Renal pelvis (tissue), 4 donors: ENCODE measurements around the gene GALNT16. TPM values are rescaled to one million over a fixed set of nuclear protein-coding genes. Genes with fewer than 3 reads are reported as not detected.
"Not testable (repeated sequence)": the region's sequence is repeated elsewhere in the genome, so short reads cannot be mapped to it uniquely, and the experiment has no call there.

ENCODE experiments used
- DNase-seq: peaks from one replicate; pipeline ENCODE4 v3.0.0-alpha.2; 2013
- polyA plus RNA-seq, 3 donors: library from polyadenylated mRNA; unstranded; fragments of 120-200 nt; gene quantifications; one replicate each; pipeline ENCODE4 v1.2.1, GENCODE V29; 2013; ENCODE audit not compliant: insufficient read length in 3 of 3

The GALNT16 gene
- polyA plus RNA-seq, 3 donors, result 4.6 to 5.1 (median 5.1) TPM

DNA sequence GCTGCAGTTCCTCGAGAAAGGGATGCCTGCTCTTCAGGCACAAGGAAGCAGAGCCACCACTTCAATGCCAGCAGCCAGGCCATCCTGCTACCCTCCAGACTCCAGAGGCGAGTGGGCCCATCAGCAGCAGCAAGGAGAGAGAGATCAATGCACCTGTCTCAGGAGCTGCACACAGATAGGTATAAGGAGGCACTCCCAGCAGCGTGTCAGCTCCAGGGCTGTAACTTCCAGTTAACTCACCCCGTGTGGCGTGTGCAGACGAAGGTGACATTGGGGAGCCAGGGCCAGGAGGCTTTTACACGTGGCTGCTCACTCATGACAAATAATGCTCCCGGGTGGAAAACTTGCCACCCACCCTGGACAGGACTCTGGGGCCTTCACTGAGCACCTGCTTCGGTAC lies 24.2 kb downstream of the GALNT16 start:
- no peak for DNase-seq

DNA sequence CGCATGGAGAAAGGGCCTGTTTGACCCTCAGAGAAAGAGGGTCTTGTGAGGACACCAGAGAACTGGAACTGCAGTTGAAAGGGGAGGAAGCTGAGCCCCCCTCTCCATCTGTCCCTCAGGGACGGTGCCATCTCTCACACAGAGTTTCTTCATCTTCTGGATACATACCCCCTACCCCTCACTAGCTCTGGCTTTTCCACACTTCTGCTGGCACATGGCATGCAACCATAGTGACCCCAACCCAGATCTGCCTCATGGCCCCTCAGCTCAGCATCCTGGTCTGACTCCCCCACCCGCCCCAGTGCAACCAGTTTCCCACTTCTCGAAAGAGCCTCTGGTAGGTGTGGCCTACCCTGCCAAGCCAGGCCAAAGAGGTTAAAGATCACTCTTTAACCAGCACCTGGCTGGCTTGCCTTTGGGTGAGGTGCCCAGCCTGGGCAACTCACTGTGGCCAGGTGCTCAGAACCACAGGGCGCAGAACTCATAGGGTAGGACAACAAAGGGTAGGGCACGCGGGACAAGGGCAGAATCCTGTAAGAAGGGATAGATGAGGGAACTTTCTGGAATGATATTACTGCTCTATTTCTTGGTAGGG lies 25.8 kb downstream of the GALNT16 start:
- no peak for DNase-seq

DNA sequence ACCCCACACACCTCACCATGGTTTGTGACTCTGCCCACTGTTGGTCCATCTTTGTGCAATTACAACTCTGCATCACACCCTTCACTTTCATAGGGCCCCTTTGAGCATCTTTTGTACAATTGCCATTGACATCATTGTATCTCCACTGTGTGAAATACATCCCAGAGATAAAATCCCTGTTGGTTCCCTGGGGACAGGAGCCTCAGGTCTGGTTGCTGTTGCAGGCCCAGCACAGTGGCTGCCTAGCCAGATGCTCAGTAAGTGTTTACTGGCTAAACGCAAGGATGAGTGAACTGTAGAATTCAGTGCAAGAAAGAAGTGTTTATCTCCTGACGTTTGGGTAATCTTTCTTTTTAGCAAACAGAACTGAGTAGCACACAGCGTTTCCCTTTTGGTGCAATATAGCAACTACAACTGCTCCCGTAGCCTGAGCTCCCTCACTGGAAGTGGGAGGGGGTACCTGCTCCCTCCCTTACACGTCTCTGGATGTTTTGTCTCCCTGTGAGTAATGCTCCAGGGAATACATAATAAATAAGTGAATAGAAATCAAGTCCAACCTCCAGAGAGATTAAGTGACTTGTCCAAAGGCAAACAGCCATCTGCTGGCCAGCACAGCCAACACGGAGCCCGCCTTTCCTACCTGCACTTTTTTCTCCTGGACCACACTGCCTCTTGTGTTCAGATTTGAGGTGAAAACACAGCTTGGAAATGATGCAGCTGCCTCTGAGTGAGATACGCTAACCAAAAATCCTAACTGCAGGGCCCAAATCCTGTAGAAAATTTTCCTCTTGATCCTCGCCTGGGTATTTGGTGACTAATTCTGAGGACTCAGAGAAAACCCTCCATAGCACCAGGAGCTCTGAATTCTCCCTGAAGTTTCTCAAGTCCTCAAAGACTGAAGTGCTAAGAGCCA lies 27.4 kb downstream of the GALNT16 start:
- DNase-seq, result peak; percentile 19

DNA sequence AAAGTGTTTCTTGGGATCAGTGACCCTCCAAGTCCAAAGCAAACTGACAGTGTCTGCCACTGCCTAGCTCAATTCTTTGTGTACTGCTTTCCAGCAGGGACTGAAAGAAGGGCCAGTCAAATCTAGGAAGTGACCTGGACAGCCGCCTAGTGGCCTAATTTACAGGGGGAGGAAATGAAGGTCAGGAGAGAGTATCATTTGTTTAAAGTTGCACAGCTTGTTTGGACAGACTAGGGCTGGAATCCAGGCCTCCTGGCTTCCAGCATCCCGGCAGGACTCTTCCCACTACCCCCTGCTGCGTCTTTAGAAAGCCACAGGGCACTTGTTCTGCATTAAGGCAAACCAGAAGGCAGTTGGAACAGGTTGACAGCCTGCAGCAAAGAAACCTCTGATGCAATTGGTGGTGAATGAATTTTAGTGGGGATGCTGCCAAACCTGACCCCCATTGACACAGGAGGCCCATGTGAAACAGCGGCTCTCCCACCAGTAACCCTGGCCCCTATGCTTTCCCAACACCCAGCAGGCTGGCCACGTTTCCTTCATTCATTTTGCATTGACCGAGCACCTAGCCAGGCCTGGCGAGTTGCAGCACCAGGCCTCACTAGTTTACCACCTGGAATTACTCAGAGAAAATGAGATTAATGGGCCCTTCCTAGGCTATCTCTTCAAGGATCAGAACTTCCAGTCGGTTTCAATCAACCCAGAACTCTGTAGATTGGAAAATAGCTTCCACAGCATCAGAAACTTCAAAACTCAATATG lies 28.2 kb downstream of the GALNT16 start:
- peak; percentile 45 for DNase-seq

DNA sequence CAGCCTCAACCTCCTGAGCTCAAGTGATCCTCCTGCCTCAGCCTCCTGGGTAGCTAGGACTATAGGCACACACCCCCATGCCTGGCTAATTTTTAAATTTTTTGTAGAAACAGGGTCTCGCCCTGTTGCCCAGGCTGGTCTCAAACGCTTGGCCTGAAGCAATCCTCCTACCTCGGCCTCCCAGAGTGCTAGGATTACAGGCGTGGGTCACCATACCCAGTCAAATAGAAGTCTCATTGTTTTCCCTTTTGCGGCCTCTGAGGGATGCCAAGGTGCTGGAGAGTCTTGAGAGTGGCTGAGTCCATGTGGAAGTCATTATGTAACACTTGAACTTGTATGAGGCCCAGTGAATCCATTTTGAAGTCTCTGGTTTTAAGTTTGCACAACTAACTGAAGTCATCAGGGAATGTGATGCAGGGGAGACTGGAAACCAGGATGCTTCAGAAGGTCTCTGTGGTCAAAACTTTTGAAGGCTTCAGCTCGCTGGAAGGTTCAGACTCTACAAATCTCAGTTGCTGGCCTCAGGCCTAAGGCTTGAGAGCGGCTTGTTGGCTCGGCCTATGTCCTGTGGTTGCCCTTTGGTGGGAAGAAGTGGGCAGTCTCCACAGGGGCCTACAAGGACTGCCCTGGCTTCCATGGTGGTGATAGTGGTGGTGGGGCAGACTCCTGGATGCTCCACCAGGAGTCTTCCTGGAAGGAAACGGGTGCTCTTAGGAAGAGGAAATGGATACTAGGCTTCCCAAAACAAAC lies 29.2 kb downstream of the GALNT16 start:
- no peak for DNase-seq

DNA sequence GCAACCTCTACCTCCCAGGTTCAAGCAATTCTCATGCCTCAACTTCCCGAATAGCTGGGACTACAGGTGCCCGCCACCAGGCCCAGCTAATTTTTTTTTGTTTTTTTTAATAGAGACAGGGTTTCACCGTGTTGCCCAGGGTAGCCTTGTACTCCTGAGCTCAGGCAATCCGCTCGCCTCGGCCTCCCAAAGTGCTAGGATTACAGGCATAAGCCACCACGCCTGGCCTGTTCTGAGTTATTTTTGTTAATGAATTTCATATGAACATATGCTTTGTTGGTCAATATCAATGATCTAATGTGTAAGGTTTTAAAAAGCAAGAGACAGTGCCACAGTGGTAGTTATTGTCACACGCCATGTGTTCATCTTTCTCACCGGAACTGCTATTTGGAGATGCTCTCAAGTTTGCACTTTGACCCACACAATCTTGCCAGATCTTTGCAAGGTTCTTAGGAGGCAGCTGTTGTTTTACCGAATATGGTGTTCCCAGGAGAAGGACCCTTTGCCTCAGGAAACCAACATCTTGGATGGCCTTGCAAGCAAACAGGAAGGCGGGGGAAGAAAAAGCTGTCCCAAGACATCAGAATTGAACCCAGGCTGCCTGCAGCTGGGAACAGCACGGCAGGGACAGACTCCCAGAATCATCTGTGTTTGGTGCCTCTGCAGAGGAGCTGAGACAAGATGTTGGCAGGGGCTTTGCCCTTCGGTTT lies 30.0 kb downstream of the GALNT16 start:
- DNase-seq, result no peak

DNA sequence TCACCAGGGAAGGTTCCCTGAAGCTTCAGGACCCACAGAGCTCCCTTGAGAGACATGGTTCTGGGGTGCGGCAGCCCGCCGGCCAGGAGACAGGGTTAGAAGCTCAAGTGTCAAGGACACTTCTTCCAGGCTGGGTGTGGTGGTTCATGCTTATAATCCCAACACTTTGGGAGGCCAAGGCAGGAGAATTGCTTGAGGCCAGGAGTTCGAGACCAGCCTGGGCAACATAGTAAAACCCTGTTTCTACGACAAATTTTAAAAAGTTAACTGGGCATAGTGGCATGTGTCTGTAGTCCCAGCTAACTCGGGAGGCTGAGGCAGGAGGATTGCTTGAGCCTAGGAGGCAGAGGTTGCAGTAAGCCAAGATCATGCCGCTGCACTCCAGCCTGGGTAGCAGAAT lies 30.9 kb downstream of the GALNT16 start:
- DNase-seq, result not testable (repeated sequence)

DNA sequence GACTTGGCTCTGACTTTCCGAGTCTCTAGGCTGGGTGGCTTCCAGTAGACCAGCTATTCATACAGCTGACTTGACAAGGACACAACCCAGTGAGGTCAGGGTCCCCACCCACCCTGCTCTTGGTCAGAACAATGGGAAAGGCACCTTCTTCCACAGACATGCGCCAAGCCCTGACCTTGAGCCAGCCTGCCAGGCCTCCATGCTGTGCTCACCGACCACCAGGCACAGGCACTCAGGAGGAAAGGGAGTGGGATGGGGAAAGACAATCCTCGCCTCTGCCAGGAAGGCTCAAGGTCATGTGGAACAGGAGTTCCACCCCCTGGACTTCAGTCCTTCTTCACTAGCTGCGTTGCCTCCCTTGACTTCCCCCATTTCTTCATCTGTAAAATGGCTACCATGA lies 31.4 kb downstream of the GALNT16 start:
- DNase-seq, result no peak

DNA sequence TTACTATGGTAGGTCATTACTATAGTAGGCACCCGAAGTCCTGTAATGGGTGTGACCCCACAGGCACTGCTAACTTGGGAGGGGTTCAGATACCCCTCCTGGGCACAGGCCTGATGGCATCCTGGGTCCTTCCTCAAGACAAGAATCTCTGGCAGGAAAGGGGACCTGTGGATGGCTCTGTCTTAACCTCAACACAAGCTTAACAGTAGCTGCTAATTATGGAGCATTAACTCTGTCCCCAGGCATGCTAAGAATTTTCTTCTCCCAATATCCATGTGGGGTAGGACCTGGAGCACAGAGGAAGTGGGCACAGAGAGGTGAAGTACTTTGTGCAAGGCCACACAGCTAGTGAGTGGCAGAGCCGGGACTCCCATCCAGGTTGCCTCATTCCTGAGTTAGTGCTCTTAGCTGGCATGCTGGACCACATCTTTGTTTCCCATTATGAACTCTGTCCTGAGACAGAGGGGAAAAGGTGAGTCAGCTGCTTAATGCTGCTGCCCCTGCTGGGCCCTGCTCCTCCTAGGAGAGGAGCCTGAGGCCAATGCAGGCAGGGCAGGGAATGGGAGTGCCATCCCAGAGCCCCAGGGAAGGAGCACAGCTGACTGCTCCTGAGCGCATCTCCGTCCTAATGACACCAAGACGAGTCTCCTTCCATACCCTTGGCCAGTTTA lies 32.1 kb downstream of the GALNT16 start:
- no peak for DNase-seq

DNA sequence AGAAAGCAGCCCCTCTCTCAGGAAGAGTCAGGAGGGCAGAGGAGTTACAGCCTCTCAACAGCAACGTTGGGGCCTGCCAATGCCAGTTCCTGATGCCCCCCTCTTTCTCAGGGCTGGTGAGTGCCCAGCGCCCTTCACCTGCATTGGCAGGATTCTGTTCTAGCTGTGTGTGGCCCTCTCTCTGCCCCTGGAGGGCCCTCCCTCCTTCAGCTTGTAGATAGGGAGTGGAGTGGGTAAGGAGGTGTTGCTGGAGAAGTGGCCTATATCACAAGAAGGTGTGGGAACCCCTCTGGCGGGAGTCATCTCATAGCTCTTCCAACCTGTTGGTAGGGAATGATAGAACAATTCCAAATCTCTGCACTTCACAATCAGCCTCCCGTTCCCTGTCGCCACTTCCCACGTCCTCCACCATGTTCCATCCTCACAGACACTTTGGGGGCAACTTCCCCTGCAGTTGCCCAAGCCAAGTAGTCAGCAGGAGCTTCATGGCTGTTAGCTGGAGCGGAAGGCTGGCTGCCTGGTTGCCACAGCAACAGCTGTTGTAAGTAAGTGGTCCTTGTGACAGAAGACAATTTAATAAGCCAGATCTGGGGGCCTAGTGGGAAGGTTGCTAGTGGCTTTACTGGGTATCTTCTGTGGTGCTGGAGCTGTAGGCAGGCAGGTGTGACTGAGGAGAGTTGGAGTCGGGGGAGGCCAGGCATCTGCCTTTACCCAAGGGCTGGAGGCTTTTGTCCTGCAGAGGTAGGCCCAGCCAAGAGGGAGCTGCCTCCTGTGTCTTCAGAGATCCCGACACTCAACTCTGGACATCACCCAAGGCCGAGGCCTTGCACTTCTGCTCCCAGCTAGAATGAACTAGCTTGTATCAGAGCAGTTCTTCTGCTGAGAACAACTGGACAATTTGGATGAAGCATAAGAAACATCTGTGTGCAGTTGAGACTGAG lies 38.4 kb downstream of the GALNT16 start:
- no peak for DNase-seq

DNA sequence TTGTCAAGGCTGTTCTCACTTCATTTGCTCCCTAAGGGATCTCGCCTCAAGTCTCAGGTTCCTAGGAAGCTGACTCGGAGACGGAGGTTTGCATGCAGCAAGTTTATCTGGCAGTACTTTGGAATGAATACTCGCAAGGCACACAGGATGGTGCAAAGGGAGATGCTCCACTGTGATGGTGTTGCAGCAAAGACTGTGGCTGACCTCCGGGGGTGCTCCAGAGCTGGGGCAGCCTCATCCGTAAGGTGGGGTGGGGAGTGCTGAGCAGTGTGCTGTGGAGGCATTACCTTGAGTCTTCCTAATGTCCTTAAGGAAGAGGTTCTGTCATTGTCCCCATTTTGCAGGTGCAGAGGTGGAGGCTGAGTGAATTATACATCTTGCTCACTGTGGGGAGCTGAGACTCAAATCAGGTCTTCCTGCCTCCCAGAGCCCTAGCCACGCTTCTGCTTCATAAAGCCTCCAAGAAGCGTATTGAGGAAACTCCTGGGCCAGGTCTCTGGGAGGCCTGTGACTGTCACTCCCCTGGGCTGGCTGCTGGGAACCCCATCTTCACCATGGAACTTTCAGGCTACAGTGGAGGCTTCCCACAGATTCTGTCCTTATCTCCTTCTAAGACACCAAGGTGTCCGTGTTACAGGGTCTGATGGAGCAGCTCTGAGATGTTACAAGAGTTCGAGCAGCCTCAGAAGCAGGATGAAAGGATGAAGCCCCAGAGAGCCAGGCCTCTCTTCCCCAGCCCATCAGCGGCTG lies 39.5 kb downstream of the GALNT16 start:
- DNase-seq, result no peak

DNA sequence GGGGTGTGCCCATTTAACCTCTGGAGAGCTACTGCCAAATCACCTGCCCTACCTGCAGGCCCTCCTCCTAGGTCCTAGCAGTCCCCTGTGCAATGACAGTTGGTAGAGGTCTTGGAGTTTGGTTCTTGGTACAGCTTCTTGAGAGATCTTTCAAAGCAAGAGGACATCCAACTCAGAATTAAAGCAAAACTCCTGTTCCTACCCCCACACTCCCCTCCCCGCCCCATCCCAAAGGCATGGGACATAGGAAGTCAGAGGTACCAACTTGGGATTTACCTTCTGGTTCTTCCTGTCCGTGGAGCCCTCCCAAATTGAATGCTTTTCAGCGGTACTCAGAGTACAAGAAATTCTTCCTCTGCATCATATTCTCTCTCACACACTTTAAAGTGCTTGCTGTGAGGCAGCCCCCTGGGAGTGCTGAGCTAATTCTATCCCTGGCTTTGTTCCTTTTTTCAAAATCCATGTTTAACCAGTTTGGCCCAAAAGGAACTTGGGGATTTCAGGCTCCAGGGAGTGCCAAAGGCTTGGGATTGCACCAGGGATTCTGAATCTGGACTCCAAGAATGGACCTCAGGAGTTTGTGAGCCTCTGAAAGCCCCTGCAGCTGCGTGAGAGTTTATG lies 40.8 kb downstream of the GALNT16 start:
- DNase-seq, result no peak

DNA sequence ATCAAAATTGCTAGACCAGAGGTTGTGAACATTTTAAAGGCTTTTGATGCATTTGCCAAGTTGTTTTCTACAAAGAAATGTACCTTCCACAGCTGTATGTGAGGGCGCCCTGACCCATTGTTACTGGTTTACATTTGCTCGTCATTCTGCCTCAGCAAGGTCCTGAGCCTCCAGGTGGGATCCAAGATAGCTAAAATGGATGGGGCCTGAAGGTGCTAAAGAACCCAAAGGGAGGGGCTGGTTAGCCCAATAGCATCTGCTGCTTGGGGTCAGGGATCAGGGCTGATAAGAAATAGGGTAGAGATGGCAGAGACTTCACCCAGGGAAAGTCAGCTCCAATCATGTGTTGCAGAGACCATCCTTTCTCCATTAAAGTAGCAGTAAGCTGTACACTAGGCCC lies 43.1 kb downstream of the GALNT16 start:
- DNase-seq, result no peak

DNA sequence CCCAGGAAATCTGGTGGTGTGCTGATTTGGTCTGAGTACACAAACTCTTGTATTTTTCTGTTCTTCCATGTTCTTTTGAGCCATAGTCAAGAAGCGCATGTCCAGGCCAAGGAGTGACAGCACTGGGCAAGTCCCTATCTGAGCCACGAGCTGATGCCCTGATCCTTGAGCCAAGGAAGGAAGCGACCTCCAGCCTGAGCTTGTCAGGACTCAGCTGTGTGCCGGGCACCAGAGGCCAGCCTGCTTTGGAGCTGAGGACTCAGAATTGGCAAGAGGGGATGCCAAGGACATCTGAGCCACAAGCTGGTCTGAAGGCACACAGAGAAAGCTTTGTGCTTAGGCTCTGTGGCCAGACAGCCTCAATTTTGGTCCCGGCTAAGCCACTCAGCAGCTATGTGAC lies 52.6 kb downstream of the GALNT16 start:
- DNase-seq, result no peak

DNA sequence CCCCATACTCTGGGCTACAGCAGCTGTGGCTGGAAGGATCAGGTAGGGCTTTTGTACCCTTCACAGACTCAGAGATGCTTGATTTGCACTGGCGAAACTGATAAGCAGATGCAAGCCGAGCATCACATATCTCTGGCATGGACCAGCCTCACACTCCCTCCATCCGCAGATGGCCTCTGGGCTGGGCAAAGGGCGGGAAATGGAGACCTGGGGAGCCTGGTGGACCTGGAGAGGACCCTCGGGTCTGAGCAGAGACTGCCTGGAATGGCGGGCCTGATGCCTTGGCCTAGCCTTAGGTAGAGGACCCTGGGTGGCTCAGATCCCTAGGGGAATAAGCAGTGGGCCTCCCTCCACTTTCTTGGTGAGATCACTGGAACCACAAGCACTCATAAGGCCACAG lies 53.2 kb downstream of the GALNT16 start:
- no peak for DNase-seq

DNA sequence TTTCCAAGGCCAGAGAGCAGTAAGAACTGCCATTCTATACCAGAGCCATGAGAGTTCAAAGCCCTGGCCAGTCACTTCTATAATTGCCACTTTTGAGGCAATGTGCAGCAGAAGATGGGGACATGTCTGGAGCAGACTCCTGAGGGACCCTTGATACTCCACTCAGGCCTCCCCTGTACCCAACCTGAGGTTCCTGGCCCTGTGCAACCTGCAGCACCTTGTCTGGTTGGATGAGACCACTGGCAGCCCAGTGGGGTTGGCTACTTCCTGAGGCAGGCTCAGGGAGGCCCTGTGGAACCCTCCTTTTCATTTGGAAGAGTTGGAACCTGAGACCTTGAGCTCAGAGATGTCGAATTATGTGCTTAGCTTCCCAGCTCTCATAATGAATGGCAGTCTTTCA lies 54.4 kb downstream of the GALNT16 start:
- DNase-seq, result no peak

DNA sequence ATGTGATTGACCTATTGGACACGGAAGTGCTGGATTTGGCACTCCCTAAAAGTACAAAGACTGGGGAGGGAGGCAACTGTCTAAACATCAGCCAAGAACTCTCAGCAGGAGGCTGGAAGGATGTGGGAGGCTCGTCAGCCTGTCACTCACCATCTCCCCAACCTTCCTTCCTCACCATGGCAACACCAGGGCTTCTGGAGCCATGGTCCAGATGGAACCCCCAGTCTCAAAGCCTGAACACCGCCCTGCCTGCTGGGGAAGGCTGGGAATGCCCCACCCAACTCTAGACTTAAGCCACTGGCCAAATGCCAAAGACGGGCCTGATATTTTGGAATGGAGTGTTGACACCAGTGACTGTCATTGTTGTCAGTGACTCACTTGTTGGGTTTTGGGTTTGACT lies 55.3 kb downstream of the GALNT16 start:
- no peak for DNase-seq

DNA sequence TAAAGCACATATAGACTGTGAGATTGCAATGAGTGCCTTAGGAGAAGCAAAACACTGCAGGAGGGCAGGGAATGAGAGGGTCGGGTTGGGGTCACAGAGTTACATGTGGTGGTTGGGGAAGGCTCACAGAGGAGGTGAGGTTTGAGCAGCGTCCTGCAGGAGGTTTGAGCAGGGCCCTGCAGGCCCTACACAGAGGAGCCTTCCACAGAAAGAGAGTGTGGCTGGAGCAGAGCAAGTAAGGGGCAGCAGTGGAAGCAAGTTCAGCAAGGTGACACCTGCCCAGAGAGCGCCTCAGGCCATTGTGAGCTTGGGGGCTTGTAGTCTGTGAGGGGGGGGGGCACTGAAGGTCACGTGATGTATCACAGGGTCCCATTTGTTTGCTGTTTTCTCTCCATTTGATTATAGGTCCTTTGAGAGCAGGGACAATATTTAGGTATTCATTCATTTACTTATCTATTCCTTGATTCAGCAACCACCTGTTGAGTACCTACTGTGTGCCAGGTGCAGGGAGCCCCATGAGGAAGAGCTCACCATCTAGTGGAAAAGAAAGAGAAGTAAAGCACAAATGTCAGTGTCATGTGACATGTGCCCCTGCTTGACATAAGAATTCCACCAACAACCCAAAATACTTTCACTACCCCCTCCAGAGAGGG lies 56.6 kb downstream of the GALNT16 start:
- DNase-seq, result no peak
